Tibial nerve (tissue), 4 donors: ENCODE data around the gene ACKR2. TPM values are rescaled to one million over a fixed set of nuclear protein-coding genes. Genes with fewer than 3 reads are reported as not detected.

Source experiments
- DNase-seq, 2 donors: peaks; one replicate each; pipeline ENCODE4 v3.0.0-alpha.2; 2019; ENCODE audit warnings: low spot score in 2 of 2
- H3K27ac ChIP-seq, 4 donors: fragments of 200-600 bp; sonication (generic) in 3 of 4; one replicate each; pipeline ENCODE4 v1.5.1; 2017 to 2019; ENCODE audit warnings: mild to moderate bottlenecking in 1 of 4
- H3K27me3 ChIP-seq, 2 donors: fragments of 200-600 bp; sonication (generic) in 1 of 2; one replicate each; pipeline versions ENCODE4 v1.5.1 to v1.6.0; 2017 to 2019
- H3K36me3 ChIP-seq, 3 donors: fragments of 200-600 bp; sonication (generic); one replicate each; pipeline ENCODE4 v1.5.1; 2018 to 2019
- H3K4me1 ChIP-seq, 4 donors: fragments of 200-600 bp; sonication (generic) in 3 of 4; one replicate each; pipeline ENCODE4 v1.5.1; 2017 to 2019
- H3K4me3 ChIP-seq, 4 donors: fragments of 200-600 bp; sonication (generic) in 3 of 4; one replicate each; pipeline ENCODE4 v1.5.1; 2017 to 2019; ENCODE audit warnings: mild to moderate bottlenecking in 1 of 4, moderate library complexity in 1 of 4
- H3K9me3 ChIP-seq, 4 donors: fragments of 200-600 bp; sonication (generic) in 3 of 4; one replicate each; pipeline ENCODE4 v1.5.1; 2017 to 2019
- CTCF ChIP-seq, 5 experiments: fragments of 200-600 bp in 3 of 5; fragments of 450-650 bp in 2 of 5; sonication (generic) in 3 of 5; IDR thresholded peaks; one replicate each; pipeline ENCODE4 v1.5.1; 2016 to 2019; ENCODE audit warnings: antibody characterized with exemption in 5 of 5, mild to moderate bottlenecking in 3 of 5, moderate library complexity in 2 of 5
- EP300 ChIP-seq, 2 donors: sonication (generic); formaldehyde crosslinking; IDR thresholded peaks; one replicate each; pipeline ENCODE4 v1.6.1; 2017; ENCODE audit warnings: antibody characterized with exemption in 2 of 2, mild to moderate bottlenecking in 1 of 2
- POLR2A ChIP-seq, 2 donors: fragments of 450-650 bp; IDR thresholded peaks; one replicate each; pipeline ENCODE4 v1.6.1; 2017; ENCODE audit warnings: antibody characterized with exemption in 2 of 2, mild to moderate bottlenecking in 2 of 2, moderate library complexity in 2 of 2
- WGBS, 2 donors: methylation state at CpG; one replicate each; pipeline ENCODE4 v1.1.5; 2018; 5-methylcytosine and 5-hydroxymethylcytosine counted together
- total RNA-seq, 4 donors: library from RNA; depleted of rRNA; stranded (reverse); fragments of >200 nt; gene quantifications; one replicate each; pipeline ENCODE4 v1.1.0, GENCODE V29; 2016

The ACKR2 gene
- total RNA-seq, 4 donors from 2014 or later, result 25.2 to 59.0 (median 38.6) TPM

GRCh38 chr3:42846685-42847522 is 37.7 kb downstream of the ACKR2 start:
- H3K4me3 ChIP-seq, result no peak overlapping the region
- H3K27ac ChIP-seq, result peak overlapping the region; percentile 71 to 89 (median 80)
- WGBS, 2 donors, result 43 to 44% methylated on average over 5 of the region's 5 CpGs
- no peaks in the 10 kb centered on the region for H3K36me3 ChIP-seq
- H3K9me3 ChIP-seq, result no peaks in the 10 kb centered on the region
- TF ChIP-seq CTCF (IDR thresholded peaks at IDR 0.05) (no peak), POLR2A (IDR thresholded peaks at IDR 0.05) (no peak), EP300 (IDR thresholded peaks at IDR 0.05) (no peak)
- DNase-seq, result no peak
- peaks cover 0 to 73% (median 28%) of the 10 kb centered on the region in 4 donors for H3K4me1 ChIP-seq
- H3K27me3 ChIP-seq, result no peaks in the 10 kb centered on the region

- no peak for DNase-seq
- H3K27ac ChIP-seq, result peak overlapping the region; percentile 71 to 89 (median 80)
- no peaks in the 10 kb centered on the region for H3K36me3 ChIP-seq
- TF ChIP-seq POLR2A (IDR thresholded peaks at IDR 0.05), result no peak
- TF ChIP-seq CTCF (IDR thresholded peaks at IDR 0.05), result no peak
- TF ChIP-seq EP300 (IDR thresholded peaks at IDR 0.05), result no peak
- H3K4me3 ChIP-seq, result no peak overlapping the region
- H3K9me3 ChIP-seq, result no peaks in the 10 kb centered on the region
- no peaks in the 10 kb centered on the region for H3K27me3 ChIP-seq
- 48 to 50% methylated on average over 4 of the region's 4 CpGs for WGBS, 2 donors
- peaks cover 0 to 74% (median 32%) of the 10 kb centered on the region in 4 donors for H3K4me1 ChIP-seq
Measured at GRCh38 chr3:42847731-42848130, 38.5 kb downstream of the ACKR2 start.

- no peak for TF ChIP-seq CTCF (IDR thresholded peaks at IDR 0.05)
- TF ChIP-seq EP300 (IDR thresholded peaks at IDR 0.05), result no peak
- TF ChIP-seq POLR2A (IDR thresholded peaks at IDR 0.05), result no peak
- Histone ChIP-seq H3K27me3 (no peaks in the 10 kb centered on the region), H3K9me3 (no peaks in the 10 kb centered on the region), H3K36me3 (no peaks in the 10 kb centered on the region), H3K4me3 (no peak overlapping the region), H3K27ac (peak overlapping the region in 2 of 4 donors; percentile 61 to 84), H3K4me1 (peaks cover 0 to 76% (median 34%) of the 10 kb centered on the region in 4 donors)
- 90 to 94% methylated on average over 7 of the region's 7 CpGs for WGBS, 2 donors
- no peak for DNase-seq
Measured at GRCh38 chr3:42849017-42849416, 39.8 kb downstream of the ACKR2 start.

GRCh38 chr3:42850263-42850662 is 41.0 kb downstream of the ACKR2 start:
- Histone ChIP-seq H3K4me1 (peaks cover 0 to 67% (median 29%) of the 10 kb centered on the region in 4 donors), H3K9me3 (no peaks in the 10 kb centered on the region), H3K27ac (peak overlapping the region in 2 of 4 donors; percentile 73 to 78), H3K36me3 (no peaks in the 10 kb centered on the region), H3K4me3 (no peak overlapping the region), H3K27me3 (no peaks in the 10 kb centered on the region)
- 94 to 96% methylated on average over 3 of the region's 3 CpGs for WGBS, 2 donors
- TF ChIP-seq CTCF (IDR thresholded peaks at IDR 0.05), result no peak
- no peak for TF ChIP-seq EP300 (IDR thresholded peaks at IDR 0.05)
- TF ChIP-seq POLR2A (IDR thresholded peaks at IDR 0.05), result no peak
- no peak for DNase-seq

- Histone ChIP-seq H3K27ac (peak overlapping the region in 2 of 4 donors; percentile 73 to 78), H3K36me3 (no peaks in the 10 kb centered on the region), H3K9me3 (no peaks in the 10 kb centered on the region), H3K27me3 (no peaks in the 10 kb centered on the region), H3K4me1 (peaks cover 0 to 58% (median 24%) of the 10 kb centered on the region in 4 donors), H3K4me3 (no peak overlapping the region)
- no peak for TF ChIP-seq POLR2A (IDR thresholded peaks at IDR 0.05)
- TF ChIP-seq EP300 (IDR thresholded peaks at IDR 0.05), result no peak
- no peak for TF ChIP-seq CTCF (IDR thresholded peaks at IDR 0.05)
- 59 to 77% methylated on average over 6 of the region's 6 CpGs for WGBS, 2 donors
- DNase-seq, result no peak
Measured at GRCh38 chr3:42851228-42851834, 42.1 kb downstream of the ACKR2 start.
